Body of pancreas (tissue), 4 donors: ENCODE data around the gene RPL18A. TPM values are rescaled to one million over a fixed set of nuclear protein-coding genes. Genes with fewer than 3 reads are reported as not detected.

ENCODE experiments used
- ATAC-seq: fragments of 150-250 bp; one replicate; pipeline ENCODE4 v1.9.1; 2016
- DNase-seq, 4 donors: peaks; one replicate each; pipeline ENCODE4 v3.0.0-alpha.2; 2019
- H3K27ac ChIP-seq, 4 donors: fragments of 200-600 bp; sonication (generic); 1 replicate in 3 of 4; 2 replicates in 1 of 4; pipeline versions ENCODE4 v1.5.1 to v1.6.1; 2016 to 2019; ENCODE audit warnings: mild to moderate bottlenecking in 1 of 4, mixed read lengths in 1 of 4, moderate library complexity in 1 of 4
- H3K27me3 ChIP-seq, 2 donors: fragments of 200-600 bp; sonication (generic); one replicate each; pipeline ENCODE4 v1.6.0; 2016; ENCODE audit warnings: mild to moderate bottlenecking in 1 of 2
- H3K36me3 ChIP-seq, 2 donors: fragments of 200-600 bp; sonication (generic); replicated peaks in 1 of 2; 2 replicates each; pipeline ENCODE4 v1.5.1; 2016; ENCODE audit warnings: low read depth in 2 of 2; ENCODE audit not compliant: insufficient read depth in 1 of 2
- H3K4me1 ChIP-seq: fragments of 200-600 bp; sonication (generic); one replicate; pipeline ENCODE4 v1.6.0; 2016
- H3K4me3 ChIP-seq, 2 donors: fragments of 200-600 bp; sonication (generic); 1 replicate in 1 of 2; 2 replicates in 1 of 2; pipeline ENCODE4 v1.5.1; 2016 to 2019
- H3K9me3 ChIP-seq, 3 donors: fragments of 200-600 bp; sonication (generic); 1 replicate in 2 of 3; 2 replicates in 1 of 3; pipeline ENCODE4 v1.5.1; 2016
- POLR2A ChIP-seq, 3 donors: fragments of 450-650 bp; IDR thresholded peaks; one replicate each; pipeline ENCODE4 v1.6.1; 2016; ENCODE audit warnings: antibody characterized with exemption in 3 of 3, mild to moderate bottlenecking in 2 of 3
- WGBS, 2 donors: methylation state at CpG; one replicate each; pipeline ENCODE4 v1.1.5; 2017; 5-methylcytosine and 5-hydroxymethylcytosine counted together
- intact Hi-C: fragments of 100-400 bp; cut with DNase I; formaldehyde crosslinking; loops from one replicate; pipeline ENCODE4 v1.15.1; 2023
- total RNA-seq, 2 donors: library from RNA; depleted of rRNA; stranded (reverse); fragments of >200 nt; gene quantifications; one replicate each; pipeline ENCODE4 v1.1.0, GENCODE V29; 2016
- TF ChIP-seq, protein P1 (sequence below), 7 experiments: fragments of 450-650 bp in 4 of 7; fragments of 200-600 bp in 3 of 7; sonication (generic) in 3 of 7; IDR thresholded peaks; one replicate each; pipeline ENCODE4 v1.5.1; 2016 to 2019; ENCODE audit warnings: antibody characterized with exemption in 7 of 7

Gene RPL18A
- total RNA-seq, 2 donors from 2014 or later: 1,158 to 1,588 TPM

DNA sequence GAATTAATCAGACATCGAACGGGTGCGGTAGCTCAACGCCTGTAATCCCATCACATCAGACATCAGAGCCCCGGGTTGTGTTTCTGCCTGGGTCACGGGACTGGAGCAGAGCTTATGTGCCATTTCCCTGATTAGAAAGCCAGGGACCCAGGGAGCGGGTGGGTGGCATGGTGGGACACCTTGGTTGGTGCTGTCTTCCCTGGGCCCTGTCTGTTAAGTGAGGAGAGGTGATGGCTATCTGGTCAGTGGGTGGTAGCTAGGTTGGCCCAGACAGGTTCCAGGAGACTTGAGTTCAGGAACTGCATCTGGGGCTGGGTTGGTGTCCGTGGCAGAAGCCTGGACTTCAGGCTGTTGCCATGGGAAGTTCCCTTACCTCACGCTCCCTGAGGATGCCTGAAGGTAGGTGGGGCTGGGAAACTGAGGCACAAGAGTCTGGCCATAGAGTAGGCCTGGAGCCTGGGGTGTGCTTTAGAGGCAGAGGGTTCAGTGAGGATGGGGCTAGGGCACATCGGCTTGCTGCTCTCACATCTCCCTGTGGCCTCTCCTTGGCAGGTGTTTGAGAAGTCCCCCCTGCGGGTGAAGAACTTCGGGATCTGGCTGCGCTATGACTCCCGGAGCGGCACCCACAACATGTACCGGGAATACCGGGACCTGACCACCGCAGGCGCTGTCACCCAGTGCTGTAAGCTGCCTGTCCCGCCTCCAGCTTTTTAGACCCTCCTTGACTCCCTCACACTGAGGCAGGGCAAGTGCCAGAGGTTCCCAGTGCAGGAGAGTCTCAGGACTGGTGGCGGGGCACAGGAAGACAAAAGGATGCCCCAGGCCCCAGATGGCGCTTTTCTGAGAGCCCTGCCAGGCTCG, 2.1 kb downstream of the RPL18A start:
- TF ChIP-seq, protein P1, sequence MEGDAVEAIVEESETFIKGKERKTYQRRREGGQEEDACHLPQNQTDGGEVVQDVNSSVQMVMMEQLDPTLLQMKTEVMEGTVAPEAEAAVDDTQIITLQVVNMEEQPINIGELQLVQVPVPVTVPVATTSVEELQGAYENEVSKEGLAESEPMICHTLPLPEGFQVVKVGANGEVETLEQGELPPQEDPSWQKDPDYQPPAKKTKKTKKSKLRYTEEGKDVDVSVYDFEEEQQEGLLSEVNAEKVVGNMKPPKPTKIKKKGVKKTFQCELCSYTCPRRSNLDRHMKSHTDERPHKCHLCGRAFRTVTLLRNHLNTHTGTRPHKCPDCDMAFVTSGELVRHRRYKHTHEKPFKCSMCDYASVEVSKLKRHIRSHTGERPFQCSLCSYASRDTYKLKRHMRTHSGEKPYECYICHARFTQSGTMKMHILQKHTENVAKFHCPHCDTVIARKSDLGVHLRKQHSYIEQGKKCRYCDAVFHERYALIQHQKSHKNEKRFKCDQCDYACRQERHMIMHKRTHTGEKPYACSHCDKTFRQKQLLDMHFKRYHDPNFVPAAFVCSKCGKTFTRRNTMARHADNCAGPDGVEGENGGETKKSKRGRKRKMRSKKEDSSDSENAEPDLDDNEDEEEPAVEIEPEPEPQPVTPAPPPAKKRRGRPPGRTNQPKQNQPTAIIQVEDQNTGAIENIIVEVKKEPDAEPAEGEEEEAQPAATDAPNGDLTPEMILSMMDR (IDR thresholded peaks at IDR 0.05): no peak
- no peak for TF ChIP-seq POLR2A (IDR thresholded peaks at IDR 0.05)
- Histone ChIP-seq H3K9me3 (no peaks in the 10 kb centered on the region), H3K4me3 (no peak overlapping the region), H3K4me1 (peaks cover 33% of the 10 kb centered on the region), H3K27ac (no peak overlapping the region), H3K36me3 (peaks cover 18 to 24% of the 10 kb centered on the region in 2 donors), H3K27me3 (no peaks in the 10 kb centered on the region)
- 49 to 76% methylated on average over 5 to 22 of the region's 23 CpGs for WGBS, 2 donors
- intact Hi-C loops: loop anchor here (5.0 kb wide), 1 partner anchor 136 kb away; no protein-coding TSS in a partner anchor
- DNase-seq (no peak), ATAC-seq (no peak)

GRCh38 chr19:17862711-17863519, 3.2 kb downstream of the RPL18A start:
- intact Hi-C loops: loop anchor here (5.0 kb wide), 1 partner anchor 134 kb away; no protein-coding TSS in a partner anchor
- TF ChIP-seq, protein P1 (IDR thresholded peaks at IDR 0.05): no peak
- TF ChIP-seq POLR2A (IDR thresholded peaks at IDR 0.05): no peak
- no peaks in the 10 kb centered on the region for H3K27me3 ChIP-seq
- no peaks in the 10 kb centered on the region for H3K9me3 ChIP-seq
- DNase-seq (no peak), ATAC-seq (no peak)
- peaks cover 18 to 24% of the 10 kb centered on the region in 2 donors for H3K36me3 ChIP-seq
- H3K27ac ChIP-seq: no peak overlapping the region
- no peak overlapping the region for H3K4me3 ChIP-seq
- peaks cover 33% of the 10 kb centered on the region for H3K4me1 ChIP-seq
- 86 to 93% methylated on average over 3 to 30 of the region's 31 CpGs for WGBS, 2 donors

- Histone ChIP-seq H3K4me1 (peaks cover 33% of the 10 kb centered on the region), H3K9me3 (no peaks in the 10 kb centered on the region), H3K27ac (no peak overlapping the region), H3K36me3 (peaks cover 18 to 24% of the 10 kb centered on the region in 2 donors), H3K4me3 (no peak overlapping the region), H3K27me3 (no peaks in the 10 kb centered on the region)
- intact Hi-C loops: loop anchor here (5.0 kb wide), 1 partner anchor 134 kb away; no protein-coding TSS in a partner anchor
- WGBS, 2 donors: 66% methylated on average over 7 of the region's 8 CpGs; no CpG with 5 or more reads in 1 of the 2 donors
- TF ChIP-seq, protein P1 (IDR thresholded peaks at IDR 0.05): no peak
- DNase-seq: no peak
- no peak for ATAC-seq
These were observed 3.9 kb downstream of the RPL18A start for GRCh38 chr19:17863520-17864182.

DNA sequence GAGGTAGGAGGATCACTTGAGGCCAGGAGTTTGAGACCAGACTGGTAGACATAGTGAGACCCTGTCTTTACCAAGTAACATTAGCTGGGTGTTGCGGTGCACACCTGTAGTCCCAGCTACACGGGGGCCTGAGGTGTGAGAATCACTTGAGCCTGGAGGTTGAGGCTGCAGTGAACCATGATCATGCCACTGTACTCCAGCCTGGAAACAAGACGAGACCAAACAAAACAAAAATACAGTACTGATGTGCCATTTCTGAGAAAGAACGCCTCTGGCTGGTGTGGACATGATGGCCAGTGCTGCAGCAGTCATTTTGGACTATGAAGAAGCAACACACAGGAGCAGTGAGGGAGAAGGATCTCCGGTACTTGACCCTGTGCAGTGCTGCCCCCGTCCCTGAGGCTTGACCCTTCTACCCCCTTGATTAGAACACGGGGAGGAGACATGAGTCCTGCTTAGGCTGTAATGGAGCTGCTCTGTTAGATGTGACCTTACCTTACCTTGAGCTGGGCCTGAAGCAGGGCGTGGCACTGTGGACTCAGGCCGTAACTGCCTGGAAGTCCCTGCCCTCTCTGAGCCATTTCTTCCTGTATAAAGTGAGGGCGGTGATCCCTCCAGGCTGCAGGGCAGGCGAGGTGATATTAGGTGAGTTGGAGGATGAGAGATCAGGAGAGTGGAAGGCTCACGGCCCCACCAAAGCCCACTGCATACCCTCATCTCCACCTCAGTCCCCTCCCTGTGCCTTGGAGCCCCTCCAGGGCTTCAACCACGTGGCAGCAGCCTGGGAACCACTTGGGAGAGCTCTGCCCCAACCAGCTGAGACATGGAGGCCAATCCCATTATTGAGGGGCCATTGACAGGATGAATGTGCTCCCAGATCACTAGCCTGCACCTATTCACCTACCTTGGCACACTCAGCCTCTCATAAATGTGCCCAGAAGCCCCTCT, 5.9 kb downstream of the RPL18A start:
- H3K27ac ChIP-seq: no peak overlapping the region
- H3K4me3 ChIP-seq: no peak overlapping the region
- no peak for TF ChIP-seq POLR2A (IDR thresholded peaks at IDR 0.05)
- TF ChIP-seq, protein P1 (IDR thresholded peaks at IDR 0.05): no peak
- H3K4me1 ChIP-seq: peaks cover 30% of the 10 kb centered on the region
- DNase-seq: no peak
- 70% methylated on average over 8 to 13 of the region's 13 CpGs for WGBS, 2 donors
- H3K9me3 ChIP-seq: no peaks in the 10 kb centered on the region
- H3K27me3 ChIP-seq: peaks cover 0 to 13% of the 10 kb centered on the region in 2 donors
- intact Hi-C loops: loop anchor here (5.0 kb wide), 1 partner anchor 72 kb away; no protein-coding TSS in a partner anchor
- peaks cover 18 to 24% of the 10 kb centered on the region in 2 donors for H3K36me3 ChIP-seq
- peak; percentile 28 for ATAC-seq
